DMS 273 treated with DMSO at 0.1 percent for 48 hours (cell line): ENCODE data around the gene OR5V1.
"Not testable (repeated sequence)": the region's sequence is repeated elsewhere in the genome, so short reads cannot be mapped to it uniquely, and the experiment has no call there.

Source experiments
- DNase-seq: peaks from one replicate; lab custom pipeline; 2025; lab: John Stamatoyannopoulos, UW

OR5V1 gene

DNA sequence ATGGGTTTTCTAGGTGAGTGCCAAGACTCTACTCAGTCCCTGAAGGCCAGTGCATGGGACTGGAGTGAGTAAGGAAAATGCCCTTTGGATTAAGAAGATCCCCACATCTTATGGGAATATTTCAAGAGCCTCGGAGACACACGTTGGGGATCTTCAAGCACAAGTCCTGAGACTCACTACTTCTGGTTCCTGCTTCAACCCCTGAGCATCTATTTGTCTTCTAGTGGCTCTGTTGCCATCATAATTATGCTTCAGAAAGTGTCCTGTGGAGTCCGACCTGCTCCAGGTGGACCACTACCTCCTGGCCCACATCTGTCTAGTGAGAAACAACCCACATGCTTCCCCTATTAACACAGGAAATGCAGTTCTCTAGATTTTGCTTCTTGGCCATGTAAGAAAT is at the start of gene OR5V1:
TSS of gene OR5V1 (minus strand) at position 101 of the 400 bp plus-strand sequence. CDS start 12,670 bp downstream, outside the sequence.
- no peak for DNase-seq

DNA sequence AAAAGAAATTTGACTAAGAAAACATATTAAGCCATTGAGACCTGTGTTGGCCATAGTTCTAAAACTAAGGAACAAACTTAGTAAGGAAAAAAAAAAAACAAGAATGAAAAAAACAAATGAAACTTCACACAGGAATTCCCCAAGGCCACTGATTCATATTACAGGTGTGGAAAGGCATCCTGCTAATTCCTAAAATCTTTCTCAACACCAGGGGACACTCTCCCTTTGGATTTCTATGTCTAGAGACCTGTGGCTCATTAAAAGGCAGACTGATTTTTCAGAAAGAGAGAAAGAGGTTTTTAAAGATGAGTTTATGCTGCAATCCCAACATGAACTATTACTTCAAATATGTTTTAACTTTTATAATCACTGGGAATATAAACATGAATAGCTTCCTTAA is 45.9 kb upstream of the OR5V1 start, which contains the start of gene OR12D1:
TSS of gene OR12D1 (plus strand) at position 341 of the 400 bp plus-strand sequence.
- DNase-seq: no peak

DNA sequence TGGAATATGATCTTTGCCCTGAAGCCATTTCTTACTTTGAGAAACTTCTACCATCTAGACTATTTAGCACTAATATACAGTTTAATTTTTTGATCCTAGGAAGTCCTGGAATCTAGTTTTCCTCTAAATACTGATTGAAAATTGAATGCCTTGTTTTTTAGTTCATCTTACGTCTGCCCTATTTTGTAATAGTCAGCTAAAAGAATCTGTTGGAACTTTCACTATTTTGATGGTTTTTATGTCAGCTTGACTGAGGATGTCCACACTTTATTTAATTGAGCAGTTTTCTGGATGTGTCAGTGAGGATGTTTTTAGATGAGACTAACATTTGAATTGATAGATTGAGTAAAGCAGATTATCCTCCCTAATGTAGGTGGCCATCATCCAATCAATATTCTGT is 35.1 kb upstream of the OR5V1 start:
- DNase-seq: no peak

DNA sequence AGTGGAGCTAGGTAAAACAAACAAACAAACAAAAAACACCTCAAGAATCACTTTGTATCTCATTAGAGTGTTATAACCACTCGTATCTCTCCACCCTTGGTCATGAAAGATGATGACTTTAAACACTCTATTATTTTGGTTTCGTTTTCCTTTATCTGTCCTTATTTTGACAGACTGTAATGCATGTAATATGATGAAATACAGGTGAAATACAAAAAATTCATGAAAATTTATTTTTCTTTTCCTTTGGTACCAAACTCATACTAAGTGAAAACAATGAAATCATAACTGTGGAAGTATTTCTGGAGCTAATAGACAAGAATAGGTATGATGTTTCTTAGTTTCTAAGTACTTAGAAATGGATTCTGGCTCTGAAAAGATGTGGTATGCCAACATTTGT is 30.9 kb upstream of the OR5V1 start:
- DNase-seq: no peak

DNA sequence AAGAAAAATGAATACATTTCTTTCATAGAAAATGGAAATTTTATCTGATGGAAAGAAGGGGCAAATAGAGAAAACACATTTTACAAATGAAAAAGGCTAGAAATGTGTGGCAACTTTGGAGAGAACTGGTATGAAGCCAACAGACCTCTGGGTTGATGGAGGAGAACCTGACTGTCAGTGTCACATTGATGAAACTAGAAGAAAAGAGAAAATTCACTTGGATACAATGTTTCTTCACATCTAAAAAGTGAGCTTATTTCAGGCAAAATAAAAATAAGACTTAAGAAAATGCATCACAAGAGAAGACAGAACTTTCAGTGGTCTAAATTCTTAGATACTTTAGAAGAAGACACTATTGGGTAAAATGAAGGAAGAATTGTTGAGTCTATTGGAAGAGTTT is 26.7 kb upstream of the OR5V1 start, which contains the start of gene OR12D2:
TSS of gene OR12D2 (plus strand) at position 301 of the 400 bp plus-strand sequence. CDS start 1,069 bp downstream, outside the sequence.
- no peak for DNase-seq

DNA sequence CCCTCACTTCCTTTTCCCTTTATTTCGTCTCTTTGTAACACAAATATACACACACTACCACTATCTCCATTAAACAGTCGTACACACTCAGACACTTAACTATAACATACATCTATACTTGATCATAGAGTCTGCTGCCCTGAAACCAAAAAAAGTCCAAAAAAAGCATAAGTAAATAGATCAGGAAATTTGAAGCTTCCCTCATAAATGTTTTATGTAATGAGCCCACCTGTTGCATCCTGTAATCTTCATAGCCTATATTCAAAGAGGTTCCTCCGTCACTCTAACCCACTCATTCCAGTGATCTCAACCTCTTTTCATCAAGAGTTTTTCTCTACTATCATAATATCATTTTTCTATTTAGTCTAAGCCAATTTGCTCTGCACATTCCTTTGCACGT is 19.9 kb upstream of the OR5V1 start:
- no peak for DNase-seq

DNA sequence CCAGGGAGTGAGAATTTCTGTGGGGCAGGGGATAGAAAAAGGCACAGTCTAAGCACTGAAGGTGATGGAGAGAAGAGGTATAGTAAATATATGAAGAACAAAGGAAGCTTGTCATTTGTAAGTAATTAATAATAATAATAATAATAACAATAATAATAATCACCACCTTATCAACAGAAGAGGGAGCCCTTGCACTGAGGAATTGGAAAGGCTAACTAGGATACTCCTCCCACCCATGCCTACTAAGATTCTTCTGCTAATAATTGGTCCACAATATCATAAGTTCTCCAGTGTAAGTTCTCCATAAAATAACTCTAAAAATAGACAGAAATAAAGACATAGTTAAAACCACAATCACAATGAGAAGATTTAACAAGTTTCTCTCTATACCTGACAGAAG is 7.3 kb upstream of the OR5V1 start:
- no peak for DNase-seq

DNA sequence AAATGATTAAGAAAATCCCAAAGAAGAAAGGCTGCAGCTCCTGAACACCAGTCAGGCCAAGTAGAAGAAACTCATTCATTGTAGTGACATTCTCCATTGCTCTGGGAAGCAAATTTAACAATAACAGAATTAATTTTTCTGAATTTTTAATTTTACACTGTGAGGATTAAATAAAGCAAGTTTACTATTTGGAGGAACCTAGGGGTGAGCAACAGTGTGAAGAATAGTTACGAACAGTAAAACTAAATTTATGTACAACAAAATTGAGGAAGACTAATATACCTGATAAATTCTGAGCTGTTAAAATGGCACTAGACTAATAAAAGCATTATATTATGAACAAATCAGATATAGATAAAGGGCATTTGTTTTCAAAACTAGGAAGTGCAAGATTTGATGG is 6.5 kb upstream of the OR5V1 start, which contains the start of gene OR12D3:
TSS of gene OR12D3 (minus strand) at position 101 of the 400 bp plus-strand sequence. CDS start at position 97, 4 bp downstream.
- DNase-seq: no peak

DNA sequence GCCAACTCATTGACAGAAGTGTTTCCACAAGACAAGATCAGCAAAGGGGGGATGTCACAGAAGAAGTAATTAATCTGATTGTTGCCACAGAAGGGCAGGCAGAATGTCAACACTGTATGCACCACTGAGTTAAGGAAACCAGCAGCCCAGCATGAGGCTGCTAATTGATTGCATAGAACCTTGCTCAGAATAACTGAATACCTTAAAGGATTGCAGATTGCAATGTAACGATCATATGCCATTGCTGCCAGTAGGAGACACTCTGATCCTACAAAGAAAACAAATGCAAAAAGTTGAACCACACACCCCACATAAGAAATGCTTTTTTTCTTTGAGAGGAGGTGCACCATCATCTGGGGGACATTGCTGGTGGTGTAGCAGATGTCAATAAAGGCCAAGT is 13.1 kb downstream of the OR5V1 start:
- no peak for DNase-seq

DNA sequence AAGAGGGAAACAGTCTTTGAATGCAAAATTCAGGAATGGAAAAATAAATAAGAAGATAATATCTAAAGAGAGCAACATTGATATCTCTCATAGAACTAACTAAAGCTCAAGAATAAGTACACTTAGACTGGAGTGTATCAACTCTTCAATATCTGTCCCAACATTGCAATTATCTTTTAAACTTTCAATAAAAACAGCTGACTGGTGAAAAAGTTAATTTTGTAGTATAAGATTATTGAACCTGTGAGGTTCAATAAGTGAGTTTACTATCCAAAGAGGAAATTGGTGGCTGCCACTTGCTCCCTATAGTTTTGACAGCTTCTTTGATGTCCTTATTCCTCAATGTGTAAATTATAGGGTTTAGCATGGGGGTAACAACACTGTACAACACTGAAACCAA is 13.7 kb downstream of the OR5V1 start:
- DNase-seq: no peak

DNA sequence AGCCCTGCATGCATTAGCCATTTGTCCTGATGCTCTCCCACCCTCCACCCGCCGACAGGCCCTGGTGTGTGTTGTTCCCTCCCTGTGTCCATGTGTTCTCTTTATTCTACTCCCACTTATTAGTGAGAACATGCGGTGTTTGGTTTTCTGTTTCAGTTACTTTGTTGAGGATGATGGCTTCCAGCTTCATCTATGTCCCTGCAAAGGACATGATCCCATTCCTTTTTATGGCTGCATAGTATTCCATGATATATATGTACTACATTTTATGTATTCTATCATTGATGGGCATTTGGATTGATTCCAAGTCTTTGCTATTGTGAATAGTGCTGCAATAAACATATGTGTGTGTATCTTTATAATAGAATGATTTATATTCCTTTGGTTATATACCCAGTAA is 19.3 kb downstream of the OR5V1 start:
- not testable (repeated sequence) for DNase-seq

DNA sequence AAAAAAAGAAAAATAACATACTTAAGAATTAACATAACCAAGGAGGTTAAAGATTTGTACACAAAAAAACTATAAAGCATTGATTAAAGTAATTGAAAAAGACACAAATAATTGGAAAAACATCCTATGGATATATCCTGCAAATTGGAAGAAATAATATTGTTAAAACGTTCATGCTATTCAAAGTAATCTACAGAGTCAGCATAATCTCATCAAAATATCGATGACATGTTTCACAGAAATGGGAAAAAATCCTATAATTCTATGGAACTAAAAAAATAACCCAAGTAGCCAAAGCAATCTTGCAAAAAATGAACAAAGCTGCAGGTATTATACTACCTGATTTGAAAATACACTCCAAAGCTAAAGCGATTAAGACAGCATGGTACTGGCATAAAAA is 23.3 kb downstream of the OR5V1 start:
- no peak for DNase-seq

DNA sequence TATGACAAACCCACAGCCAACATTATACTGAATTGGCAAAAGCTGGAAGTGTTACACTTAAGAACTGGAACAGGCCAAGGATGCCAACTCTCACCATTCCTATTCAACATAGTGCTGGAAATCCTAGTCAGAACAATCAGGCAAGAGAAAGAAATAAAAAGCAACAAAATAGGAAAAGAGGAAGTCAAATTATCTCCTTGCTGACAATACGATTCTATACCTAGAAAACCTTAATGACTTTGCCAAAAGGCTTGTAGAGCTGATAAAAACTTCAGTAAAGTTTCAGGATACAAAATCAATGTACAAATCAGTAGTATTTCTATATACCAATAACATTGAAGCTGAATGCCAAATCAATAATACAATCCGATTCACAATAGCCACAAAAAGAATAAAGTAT is 32.4 kb downstream of the OR5V1 start:
- DNase-seq: no peak

DNA sequence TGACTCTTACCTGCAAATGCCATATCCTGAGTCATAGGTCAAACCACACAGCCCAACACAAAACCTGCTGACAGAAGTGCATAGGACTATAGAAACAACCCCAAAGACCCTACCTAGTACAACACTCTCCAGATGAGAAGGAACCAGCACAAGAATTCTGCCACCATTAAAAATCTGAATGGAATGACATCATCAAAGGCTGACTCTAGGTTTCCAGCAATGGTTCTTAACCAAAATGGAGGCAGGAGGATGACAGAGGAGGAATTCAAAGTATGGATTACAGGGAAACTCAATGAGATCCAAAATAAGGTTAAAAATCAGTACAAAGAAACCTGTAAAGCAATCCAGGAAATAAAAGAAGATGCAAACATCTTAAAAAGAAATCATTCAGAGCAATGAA is 36.0 kb downstream of the OR5V1 start:
- no peak for DNase-seq

DNA sequence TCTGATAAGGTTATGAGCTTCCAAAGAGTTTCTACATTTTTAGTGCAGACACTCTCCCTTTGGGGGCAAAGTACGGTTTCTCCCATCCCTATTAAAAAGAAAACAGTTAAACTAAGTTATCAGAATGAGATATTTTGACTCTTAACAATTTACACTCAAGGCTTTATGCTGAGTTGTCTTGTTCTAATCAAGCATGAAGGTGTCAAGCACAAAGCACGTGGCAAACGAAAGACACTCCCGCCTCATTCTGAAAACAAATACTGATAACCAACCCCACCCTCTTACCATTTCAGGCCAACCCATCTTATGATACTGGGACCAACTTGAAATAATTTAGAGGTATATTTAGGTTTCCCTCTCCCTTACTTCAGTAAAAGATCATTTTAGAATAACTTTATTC is 42.9 kb downstream of the OR5V1 start:
- DNase-seq: no peak

DNA sequence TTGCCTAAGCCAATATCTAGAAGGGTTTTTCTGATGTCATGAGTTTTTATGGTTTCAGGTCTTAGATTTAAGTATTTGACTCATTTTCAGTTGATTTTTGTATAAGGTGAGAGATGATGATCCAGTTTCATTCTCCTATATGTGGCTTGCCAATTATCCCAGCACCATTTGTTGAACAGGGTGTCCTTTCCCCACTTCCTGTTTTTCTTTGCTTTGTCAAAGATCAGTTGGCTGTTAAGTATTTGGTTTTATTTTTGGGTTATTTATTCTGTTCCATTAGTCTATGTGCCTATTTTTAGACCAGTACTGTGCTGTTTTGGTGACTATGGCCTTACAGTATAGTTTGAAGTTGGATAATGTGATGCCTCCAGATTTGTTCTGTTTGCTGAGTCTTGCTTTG is 45.3 kb downstream of the OR5V1 start:
- not testable (repeated sequence) for DNase-seq

DNA sequence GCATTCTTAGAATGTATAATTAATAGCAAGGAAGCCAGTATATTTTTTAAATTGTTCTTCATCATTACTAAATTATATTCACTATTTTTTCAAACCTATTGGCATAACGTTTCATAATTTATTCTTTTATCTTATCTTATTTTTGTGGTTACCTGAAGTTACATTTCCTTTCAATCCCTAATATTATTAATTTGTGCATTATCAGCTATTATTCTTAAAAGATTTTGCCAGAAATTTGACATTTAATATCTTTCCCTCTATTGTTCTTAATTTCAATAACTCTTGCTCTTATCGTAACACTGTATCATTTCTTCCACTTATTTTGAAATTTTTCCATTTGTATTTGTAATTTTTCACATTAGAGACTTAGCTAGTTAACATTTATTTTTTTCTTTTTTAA is 48.7 kb downstream of the OR5V1 start:
- no peak for DNase-seq
